ENCODE data around the gene ASPG. TPM values are rescaled to one million over a fixed set of nuclear protein-coding genes. Genes with fewer than 3 reads are reported as not detected.

The ASPG gene
- total and polyA plus RNA-seq, 2 donors (not counting 3 experiments of a cell fraction or from before 2014, with no cell fraction given): not detected

DNA sequence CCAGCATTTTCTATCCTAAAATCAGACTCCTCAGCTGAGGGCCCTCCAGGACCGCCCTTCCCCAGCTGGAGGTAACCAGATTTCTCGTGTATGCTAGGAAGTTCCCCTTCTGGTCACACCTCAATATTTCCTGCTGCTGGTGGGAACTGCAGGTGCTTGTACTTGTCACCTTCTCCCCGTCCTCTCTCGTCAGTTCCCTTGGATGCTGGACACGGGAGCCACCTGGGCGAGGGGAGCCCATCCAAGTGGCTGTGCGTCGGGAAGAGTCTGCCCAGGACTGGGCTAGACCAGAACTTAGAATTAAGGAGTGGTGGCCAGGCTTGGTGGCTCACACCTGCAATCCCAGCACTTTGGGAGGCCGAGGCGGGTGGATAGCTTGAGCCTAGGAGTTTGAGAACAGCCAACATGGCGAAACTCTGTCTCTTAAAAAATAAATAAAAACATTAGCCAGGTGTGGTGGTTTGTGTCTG, 29.7 kb downstream of the ASPG start:
- intact Hi-C loops (cut with micrococcal nuclease): no loop called here
- Histone ChIP-seq H3K4me3 (replicated peaks in 1 of 3; ENCODE audit: insufficient read depth in 1 of 3, low read depth in 1 of 3, low read length in 3 of 3) (no peak overlapping the region), H3K9me3 (replicated peaks; ENCODE audit: control insufficient read depth, insufficient read depth, low read length) (no peaks in the 10 kb centered on the region), H3K27me3 (ENCODE audit: control insufficient read depth in 2 of 2, insufficient read depth in 2 of 2, low read length in 2 of 2) (peaks cover 26 to 28% of the 10 kb centered on the region in 2 experiments), H3K36me3 (ENCODE audit: control insufficient read depth in 2 of 2, extremely low read depth in 1 of 2, insufficient read depth in 2 of 2, low read length in 2 of 2) (no peaks in the 10 kb centered on the region), H2AFZ (ENCODE audit: low read depth, low read length) (no peak overlapping the region), H3K9me1 (replicated peaks; ENCODE audit: control insufficient read depth, extremely low read depth, insufficient read depth, low read length) (no peaks in the 10 kb centered on the region), H3K4me2 (ENCODE audit: insufficient read depth, low read length) (no peak overlapping the region), H3K4me1 (ENCODE audit: control insufficient read depth, extremely low read depth, insufficient read depth, low read length) (no peaks in the 10 kb centered on the region), H3K27ac (ENCODE audit: insufficient read depth, low read depth, low read length) (no peak overlapping the region), H3K79me2 (ENCODE audit: control insufficient read depth, insufficient read depth, low read length) (no peaks in the 10 kb centered on the region), H3K9ac (replicated peaks; ENCODE audit: extremely low read depth, insufficient read depth, low read length) (no peak overlapping the region), H4K20me1 (replicated peaks; ENCODE audit: control insufficient read depth, extremely low read depth, insufficient read depth, low read length) (no peaks in the 10 kb centered on the region)
- no TSS peak for BruUV-seq (replicated peaks)
- TF ChIP-seq EZH2 (IDR thresholded peaks at IDR 0.05; ENCODE audit: borderline replicate concordance, low read depth, low read length, severe bottlenecking) (no peak), GATA2 (IDR thresholded peaks at IDR 0.05; ENCODE audit: insufficient read depth, insufficient read length, low read depth, low read length) (no peak), CTCF (IDR thresholded peaks at IDR 0.05; ENCODE audit: extremely low read depth in 1 of 2, insufficient read depth in 1 of 2, low read depth in 1 of 2, low read length in 2 of 2) (no peak), JUN (IDR thresholded peaks at IDR 0.05; ENCODE audit: borderline replicate concordance, insufficient read depth, insufficient read length, low read depth) (no peak), MYC (IDR thresholded peaks at IDR 0.05; ENCODE audit: low read depth, low read length) (no peak), POLR2A (IDR thresholded peaks at IDR 0.05; ENCODE audit: low read depth, low read length) (no peak), POLR2AphosphoS5 (IDR thresholded peaks at IDR 0.05; ENCODE audit: insufficient read depth, low read depth, low read length) (no peak), FOS (IDR thresholded peaks at IDR 0.05; ENCODE audit: borderline replicate concordance, insufficient read depth, low read length) (no peak), MAX (IDR thresholded peaks at IDR 0.05; ENCODE audit: insufficient read depth, insufficient read length) (no peak)
- FAIRE-seq (no peak), DNase-seq (ENCODE audit: low read depth, low spot score) (no peak)
- ChIA-PET POLR2A (no interaction called here), CTCF (no interaction called here)
- dilution Hi-C loops (cut with MboI; ENCODE audit: extremely low pct_ligation_motif_present, low sequenced_read_pairs): no loop called here

Data from endothelial cell of umbilical vein (primary cell).